Activated naive CD4-positive, alpha-beta T cell treated with anti-CD3 and anti-CD28 coated beads, Interleukin-2, amount 50 U/mL, for 16 hours (primary cell): Measurements from ENCODE around the gene OR2A14.
A peak's percentile ranks its signal among the peaks of the same experiment; 100 is the strongest.
"Not testable (repeated sequence)": the region's sequence is repeated elsewhere in the genome, so short reads cannot be mapped to it uniquely, and the experiment has no call there.

Source experiments
- DNase-seq: peaks from one replicate; pipeline ENCODE4 v3.0.0-alpha.2; 2020

Gene OR2A14

GRCh38 chr7:144164784-144165183 lies 41.8 kb downstream of the OR2A14 start:
- DNase-seq = no peak

- DNase-seq = not testable (repeated sequence)
Observed at GRCh38 chr7:144171594-144172350, 48.8 kb downstream of the OR2A14 start.

GRCh38 chr7:144174613-144175012 lies 51.6 kb downstream of the OR2A14 start:
- no peak for DNase-seq

GRCh38 chr7:144178380-144179164 lies 55.6 kb downstream of the OR2A14 start:
- peak; percentile 11 for DNase-seq

- DNase-seq = not testable (repeated sequence)
Observed at GRCh38 chr7:144179165-144179479, 56.1 kb downstream of the OR2A14 start.
